GM18519 (cell line): Measurements from ENCODE around the gene GALNT9.
"Not testable (repeated sequence)": the region's sequence is repeated elsewhere in the genome, so short reads cannot be mapped to it uniquely, and the experiment has no call there.

Experiments
- ATAC-seq: cut with Tn5 transposase; IDR thresholded peaks from one replicate; pipeline ENCODE4 v1.9.1; 2021; ENCODE audit warnings: mild to moderate bottlenecking, moderate library complexity; ENCODE audit not compliant: unreplicated experiment, low FRiP score

The GALNT9 gene

GRCh38 chr12:132151766-132152410 lies 177.5 kb downstream of the GALNT9 start:
- ATAC-seq, result no peak

DNA sequence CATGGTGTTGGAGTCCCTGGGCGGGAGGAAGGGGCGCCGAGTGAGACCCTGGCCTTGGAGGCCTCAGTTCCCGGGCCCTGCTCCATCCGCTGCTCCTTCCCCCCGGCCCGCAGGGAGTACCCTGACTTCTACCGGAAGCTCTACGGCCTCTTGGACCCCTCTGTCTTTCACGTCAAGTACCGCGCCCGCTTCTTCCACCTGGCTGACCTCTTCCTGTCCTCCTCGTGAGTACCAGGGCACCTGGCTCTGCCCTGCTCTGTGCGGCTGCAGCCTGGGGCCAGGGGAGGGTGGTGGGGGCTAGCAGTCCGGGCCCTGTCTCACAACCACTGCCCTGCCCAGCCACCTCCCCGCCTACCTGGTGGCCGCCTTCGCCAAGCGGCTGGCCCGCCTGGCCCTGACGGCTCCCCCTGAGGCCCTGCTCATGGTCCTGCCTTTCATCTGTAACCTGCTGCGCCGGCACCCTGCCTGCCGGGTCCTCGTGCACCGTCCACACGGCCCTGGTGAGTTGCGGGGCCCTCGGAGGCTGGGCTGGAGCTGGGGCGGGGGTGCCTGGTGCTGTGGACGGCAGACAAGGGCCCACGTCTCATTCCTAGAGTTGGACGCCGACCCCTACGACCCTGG lies 178.1 kb downstream of the GALNT9 start:
- ATAC-seq, result no peak

GRCh38 chr12:132150780-132151144 lies 178.6 kb downstream of the GALNT9 start:
- ATAC-seq, result no peak

GRCh38 chr12:132149526-132149925 lies 179.9 kb downstream of the GALNT9 start:
- not testable (repeated sequence) for ATAC-seq

GRCh38 chr12:132148368-132149045 lies 180.9 kb downstream of the GALNT9 start:
- no peak for ATAC-seq

GRCh38 chr12:132147423-132148367 lies 181.7 kb downstream of the GALNT9 start:
- no peak for ATAC-seq

DNA sequence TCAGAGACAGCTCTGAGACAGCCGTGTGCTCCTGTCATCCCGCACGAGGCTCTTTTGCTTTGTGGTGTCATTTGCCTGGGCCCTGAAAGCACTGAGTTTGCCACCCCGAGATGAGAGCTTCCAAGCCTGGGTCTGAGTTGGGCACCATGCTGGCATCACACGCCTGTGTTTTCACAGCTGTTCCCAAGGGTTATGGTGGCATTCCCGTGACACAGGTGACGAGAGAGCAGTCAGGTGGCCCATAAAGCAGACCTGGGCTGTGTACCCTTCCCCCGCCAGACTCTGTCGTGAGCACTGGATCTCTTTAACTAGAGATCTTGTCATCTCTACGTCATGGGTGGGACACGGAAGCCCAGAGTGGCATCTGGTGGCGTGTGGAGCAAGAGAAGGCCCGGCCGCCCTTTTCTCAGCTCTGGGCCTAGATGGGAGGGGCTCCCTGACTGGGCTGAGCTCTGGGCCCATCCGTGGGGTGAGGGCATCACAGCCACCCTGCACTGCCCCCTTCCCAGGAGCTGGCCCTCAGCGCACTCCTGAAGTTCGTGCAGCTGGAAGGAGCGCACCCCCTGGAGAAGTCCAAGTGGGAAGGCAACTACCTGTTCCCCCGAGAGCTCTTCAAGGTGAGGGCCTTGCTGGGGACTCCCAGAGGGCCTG lies 182.5 kb downstream of the GALNT9 start:
- no peak for ATAC-seq
